ENCODE measurements around the gene CEMIP.

GRCh38 chr15:80873366-80873952, 94.3 kb downstream of the CEMIP start:
- TF ChIP-seq CTCF (IDR thresholded peaks at IDR 0.05): no peak
- no peak for TF ChIP-seq POLR2AphosphoS5 (IDR thresholded peaks at IDR 0.05)
- TF ChIP-seq POLR2A (IDR thresholded peaks at IDR 0.05): no peak
